Smooth muscle cell (in vitro differentiated cells): ENCODE results near the gene OR5D18. TPM values are rescaled to one million over a fixed set of nuclear protein-coding genes. Genes with fewer than 3 reads are reported as not detected.

Experiments
- DNase-seq: peaks from one replicate; lab custom pipeline; 2025; ENCODE audit not compliant: unreplicated experiment; lab: John Stamatoyannopoulos, UW
- H2AFZ ChIP-seq: fragments of 200-600 bp; sonication (generic); 2 replicates; pipeline ENCODE4 v1.6.0; 2016; ENCODE audit warnings: antibody characterized with exemption, low read depth, mild to moderate bottlenecking
- H3F3A ChIP-seq: fragments of 200-600 bp; sonication (generic); 2 replicates; pipeline ENCODE4 v1.6.0; 2017; ENCODE audit warnings: antibody characterized with exemption, low read depth
- H3K27ac ChIP-seq: fragments of 200-600 bp; sonication (generic); 2 replicates; pipeline ENCODE4 v1.5.1; 2016; ENCODE audit warnings: low read depth, mild to moderate bottlenecking
- H3K27me3 ChIP-seq: fragments of 200-600 bp; sonication (generic); 2 replicates; pipeline ENCODE4 v1.6.1; 2016; ENCODE audit warnings: low read depth, mild to moderate bottlenecking
- H3K36me3 ChIP-seq: fragments of 200-600 bp; sonication (generic); 2 replicates; pipeline ENCODE4 v1.5.1; 2016; ENCODE audit warnings: low read depth
- H3K4me1 ChIP-seq: fragments of 200-600 bp; sonication (generic); 2 replicates; pipeline ENCODE4 v1.5.1; 2016; ENCODE audit warnings: low read depth
- H3K4me2 ChIP-seq: fragments of 200-600 bp; sonication (generic); 2 replicates; pipeline ENCODE4 v1.6.0; 2016; ENCODE audit warnings: mild to moderate bottlenecking
- H3K4me3 ChIP-seq: fragments of 200-600 bp; sonication (generic); 2 replicates; pipeline ENCODE4 v1.5.1; 2016; ENCODE audit warnings: mild to moderate bottlenecking
- H3K79me2 ChIP-seq: fragments of 200-600 bp; sonication (generic); 2 replicates; pipeline ENCODE4 v1.6.0; 2016; ENCODE audit warnings: low read depth, mild to moderate bottlenecking
- H3K9ac ChIP-seq: fragments of 200-600 bp; sonication (generic); 2 replicates; pipeline ENCODE4 v1.6.0; 2016; ENCODE audit warnings: low read depth
- H3K9me3 ChIP-seq: fragments of 200-600 bp; sonication (generic); replicated peaks from 2 replicates; pipeline ENCODE4 v1.5.1; 2016; ENCODE audit warnings: low read depth
- H4K20me1 ChIP-seq: fragments of 200-600 bp; sonication (generic); 2 replicates; pipeline ENCODE4 v1.6.0; 2016; ENCODE audit warnings: low read depth
- WGBS: methylation state at CpG from one replicate; pipeline ENCODE4 v1.1.7; 2016; ENCODE audit warnings: low lambda C conversion rate; 5-methylcytosine and 5-hydroxymethylcytosine counted together
- polyA plus RNA-seq: library from polyadenylated mRNA; unstranded; fragments of >200 nt; fragmentation: Nextera tagmentation; extraction: Ambion mirVana; gene quantifications from 2 replicates; pipeline ENCODE4 v1.2.1, GENCODE V29; 2016
- total RNA-seq: library from RNA; depleted of rRNA; stranded (reverse); fragments of >200 nt; gene quantifications from 2 replicates; pipeline ENCODE4 v1.2.3, GENCODE V29; 2014
- TF ChIP-seq, protein P1 (sequence below): fragments of 200-600 bp; sonication (generic); IDR thresholded peaks from 2 replicates; pipeline ENCODE4 v1.5.1; 2017; ENCODE audit warnings: borderline replicate concordance, mild to moderate bottlenecking, antibody characterized with exemption; ENCODE audit not compliant: insufficient read depth, poor library complexity, severe bottlenecking

Gene OR5D18
- total RNA-seq, result not detected in 2 replicates
- not detected in 2 replicates for polyA plus RNA-seq

DNA sequence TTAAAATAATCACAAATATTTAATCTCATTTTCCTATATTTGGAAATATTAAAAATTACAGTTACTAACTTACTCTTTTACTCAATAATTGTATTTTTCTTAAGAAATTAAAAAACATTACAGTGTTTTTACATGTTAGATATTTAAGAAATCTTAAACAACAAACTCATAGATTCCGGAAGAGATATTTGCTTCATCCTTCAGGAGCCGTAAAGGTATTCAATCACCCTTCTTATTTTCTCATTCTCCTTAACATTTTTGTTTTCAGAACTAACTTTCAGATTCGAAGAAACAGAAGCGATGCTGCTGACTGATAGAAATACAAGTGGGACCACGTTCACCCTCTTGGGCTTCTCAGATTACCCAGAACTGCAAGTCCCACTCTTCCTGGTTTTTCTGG lies at the start of gene OR5D18:
Gene OR5D18 (plus strand): TSS at position 301 of the 400 bp plus-strand sequence. CDS start 0 bp downstream, at position 301.
- H3K9ac ChIP-seq, result no peak within 1 kb of the TSS
- H3K27ac ChIP-seq, result no peak within 1 kb of the TSS
- H3K9me3 ChIP-seq, result peaks cover 15% of the 10 kb centered on the region
- H3K4me1 ChIP-seq, result no peaks in the 10 kb centered on the region
- DNase-seq, result no peak
- H3K4me3 ChIP-seq, result no peak within 1 kb of the TSS
- H2AFZ ChIP-seq, result no peak within 1 kb of the TSS
- no peaks in the 10 kb centered on the region for H4K20me1 ChIP-seq
- H3K79me2 ChIP-seq, result no peaks in the 10 kb centered on the region
- H3K36me3 ChIP-seq, result no peaks in the 10 kb centered on the region
- 71% methylated on average over 5 of the region's 5 CpGs for WGBS
- H3F3A ChIP-seq, result no peaks in the 10 kb centered on the region
- H3K27me3 ChIP-seq, result no peaks in the 10 kb centered on the region
- TF ChIP-seq, protein P1, sequence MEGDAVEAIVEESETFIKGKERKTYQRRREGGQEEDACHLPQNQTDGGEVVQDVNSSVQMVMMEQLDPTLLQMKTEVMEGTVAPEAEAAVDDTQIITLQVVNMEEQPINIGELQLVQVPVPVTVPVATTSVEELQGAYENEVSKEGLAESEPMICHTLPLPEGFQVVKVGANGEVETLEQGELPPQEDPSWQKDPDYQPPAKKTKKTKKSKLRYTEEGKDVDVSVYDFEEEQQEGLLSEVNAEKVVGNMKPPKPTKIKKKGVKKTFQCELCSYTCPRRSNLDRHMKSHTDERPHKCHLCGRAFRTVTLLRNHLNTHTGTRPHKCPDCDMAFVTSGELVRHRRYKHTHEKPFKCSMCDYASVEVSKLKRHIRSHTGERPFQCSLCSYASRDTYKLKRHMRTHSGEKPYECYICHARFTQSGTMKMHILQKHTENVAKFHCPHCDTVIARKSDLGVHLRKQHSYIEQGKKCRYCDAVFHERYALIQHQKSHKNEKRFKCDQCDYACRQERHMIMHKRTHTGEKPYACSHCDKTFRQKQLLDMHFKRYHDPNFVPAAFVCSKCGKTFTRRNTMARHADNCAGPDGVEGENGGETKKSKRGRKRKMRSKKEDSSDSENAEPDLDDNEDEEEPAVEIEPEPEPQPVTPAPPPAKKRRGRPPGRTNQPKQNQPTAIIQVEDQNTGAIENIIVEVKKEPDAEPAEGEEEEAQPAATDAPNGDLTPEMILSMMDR, result no peak
- no peak within 1 kb of the TSS for H3K4me2 ChIP-seq

GRCh38 chr11:55773138-55773537 lies 46.3 kb upstream of the OR5D18 start, which contains the start of gene OR5D13:
OR5D13 (plus strand) TSS chr11:55773438; CDS start chr11:55773438, 0 bp downstream.
- H3K79me2 ChIP-seq, result no peaks in the 10 kb centered on the region
- H3K36me3 ChIP-seq, result no peaks in the 10 kb centered on the region
- no peaks in the 10 kb centered on the region for H3F3A ChIP-seq
- H2AFZ ChIP-seq, result no peak within 1 kb of the TSS
- H3K4me1 ChIP-seq, result no peaks in the 10 kb centered on the region
- H3K27me3 ChIP-seq, result no peaks in the 10 kb centered on the region
- H3K9ac ChIP-seq, result no peak within 1 kb of the TSS
- peaks cover 13% of the 10 kb centered on the region for H3K9me3 ChIP-seq
- H4K20me1 ChIP-seq, result no peaks in the 10 kb centered on the region
- H3K4me2 ChIP-seq, result no peak within 1 kb of the TSS
- H3K27ac ChIP-seq, result no peak within 1 kb of the TSS
- no peak for DNase-seq
- TF ChIP-seq, protein P1, result no peak
- no peak within 1 kb of the TSS for H3K4me3 ChIP-seq

DNA sequence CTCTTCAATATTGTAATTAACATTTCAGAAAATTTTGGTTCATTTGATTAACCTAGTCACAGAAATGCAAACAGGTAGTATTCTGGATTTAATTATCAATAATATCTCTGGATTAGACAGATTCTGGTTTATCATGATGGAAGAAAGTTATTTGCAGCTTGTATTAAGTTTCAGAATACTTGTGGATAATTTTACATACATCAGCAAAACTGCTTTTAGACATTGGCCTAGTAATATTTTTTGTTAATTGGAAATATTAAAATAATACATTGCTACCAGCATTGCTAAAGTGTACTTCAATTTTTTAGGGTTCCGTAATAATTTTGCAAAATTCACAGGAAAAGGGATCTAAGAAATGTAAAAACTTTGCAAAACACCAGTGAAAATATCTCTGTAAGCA lies 27.8 kb upstream of the OR5D18 start:
- Histone ChIP-seq H3K9ac (no peak overlapping the region), H4K20me1 (no peaks in the 10 kb centered on the region), H3K4me3 (no peak overlapping the region), H3K36me3 (no peaks in the 10 kb centered on the region), H3K27ac (no peak overlapping the region), H3F3A (no peaks in the 10 kb centered on the region), H2AFZ (no peak overlapping the region), H3K79me2 (no peaks in the 10 kb centered on the region), H3K9me3 (no peaks in the 10 kb centered on the region), H3K27me3 (no peaks in the 10 kb centered on the region), H3K4me1 (no peaks in the 10 kb centered on the region), H3K4me2 (no peak overlapping the region)
- DNase-seq, result no peak
- TF ChIP-seq, protein P1, result no peak
- WGBS, result 78% methylated on average over 1 of the region's 1 CpG

- DNase-seq, result no peak
- Histone ChIP-seq H3K4me3 (no peak overlapping the region), H2AFZ (no peak overlapping the region), H3K4me1 (no peaks in the 10 kb centered on the region), H3K9me3 (no peaks in the 10 kb centered on the region), H3K36me3 (no peaks in the 10 kb centered on the region), H3F3A (no peaks in the 10 kb centered on the region), H3K79me2 (no peaks in the 10 kb centered on the region), H3K9ac (no peak overlapping the region), H4K20me1 (no peaks in the 10 kb centered on the region), H3K27ac (no peak overlapping the region), H3K4me2 (no peak overlapping the region), H3K27me3 (no peaks in the 10 kb centered on the region)
- WGBS, result 81% methylated on average over 2 of the region's 2 CpGs
- TF ChIP-seq, protein P1, result no peak
Measured at GRCh38 chr11:55793321-55793720, 26.1 kb upstream of the OR5D18 start.
